ENCODE data around the gene CFP.

CFP gene

DNA sequence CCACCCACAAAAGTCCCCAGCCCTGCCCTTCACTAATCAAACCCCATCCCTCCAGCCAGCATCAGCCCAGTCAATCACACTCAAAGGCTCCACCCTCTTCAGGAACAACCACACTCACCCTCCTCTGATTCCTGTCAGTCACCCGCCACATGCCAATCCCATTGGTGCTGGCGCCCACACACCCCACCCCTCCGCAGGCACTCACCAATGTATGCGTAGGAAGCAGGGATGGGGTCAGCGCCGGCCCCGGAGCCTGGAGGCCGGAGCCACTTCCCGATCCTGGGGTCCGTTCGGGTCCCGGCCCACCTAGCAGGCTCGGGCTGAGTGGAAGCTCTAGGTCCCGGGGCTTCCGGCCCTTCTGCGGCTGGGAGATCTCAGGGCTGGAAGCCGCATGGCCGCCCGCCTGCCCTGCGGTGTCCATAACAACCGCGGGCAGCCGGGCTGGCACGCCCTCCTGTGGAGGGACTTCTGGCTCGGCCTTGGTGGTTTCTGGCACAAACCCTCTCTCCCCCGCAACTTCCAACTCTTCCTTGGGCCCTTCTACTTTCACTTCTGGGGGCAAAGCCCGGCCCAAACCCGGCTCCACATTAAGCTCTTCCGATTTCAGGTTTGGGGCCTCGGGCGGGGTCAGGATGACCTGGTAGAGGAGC, 7.9 kb upstream of the CFP start:
- no peak for DNase-seq (ENCODE audit: low read depth, low spot score)

DNA sequence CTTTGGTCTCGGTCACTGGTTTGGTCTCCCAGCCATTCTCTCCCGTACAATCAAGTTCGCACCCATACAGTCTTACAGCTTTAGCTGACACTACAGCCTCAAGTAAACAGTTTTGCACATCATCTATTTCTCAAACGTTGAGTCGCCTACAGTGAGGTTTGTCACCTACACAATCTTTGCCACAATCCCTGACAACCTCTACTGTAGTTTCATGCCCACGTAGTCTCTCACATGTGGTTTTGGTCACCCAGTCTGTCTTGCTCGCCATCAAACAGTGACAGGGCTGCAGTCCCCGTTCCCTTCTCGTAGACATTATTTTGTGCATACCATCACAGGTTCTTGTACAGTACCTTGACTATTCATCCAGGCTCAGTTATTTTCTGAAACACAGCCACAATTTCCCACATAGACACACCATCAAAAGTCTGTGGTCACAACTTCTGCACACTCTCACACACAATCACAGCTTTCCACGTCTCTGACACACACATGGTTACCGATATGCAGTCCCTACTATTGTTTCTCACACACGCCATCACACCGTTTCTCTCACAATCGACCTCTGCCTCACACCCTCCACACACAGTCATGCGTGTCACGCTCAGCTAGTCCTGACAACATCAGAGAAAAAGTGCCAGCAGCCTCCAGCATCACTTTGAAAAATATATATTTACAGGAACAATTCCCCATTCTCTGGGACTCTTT, 5.3 kb upstream of the CFP start:
- no peak for DNase-seq (ENCODE audit: low read depth, low spot score)

DNA sequence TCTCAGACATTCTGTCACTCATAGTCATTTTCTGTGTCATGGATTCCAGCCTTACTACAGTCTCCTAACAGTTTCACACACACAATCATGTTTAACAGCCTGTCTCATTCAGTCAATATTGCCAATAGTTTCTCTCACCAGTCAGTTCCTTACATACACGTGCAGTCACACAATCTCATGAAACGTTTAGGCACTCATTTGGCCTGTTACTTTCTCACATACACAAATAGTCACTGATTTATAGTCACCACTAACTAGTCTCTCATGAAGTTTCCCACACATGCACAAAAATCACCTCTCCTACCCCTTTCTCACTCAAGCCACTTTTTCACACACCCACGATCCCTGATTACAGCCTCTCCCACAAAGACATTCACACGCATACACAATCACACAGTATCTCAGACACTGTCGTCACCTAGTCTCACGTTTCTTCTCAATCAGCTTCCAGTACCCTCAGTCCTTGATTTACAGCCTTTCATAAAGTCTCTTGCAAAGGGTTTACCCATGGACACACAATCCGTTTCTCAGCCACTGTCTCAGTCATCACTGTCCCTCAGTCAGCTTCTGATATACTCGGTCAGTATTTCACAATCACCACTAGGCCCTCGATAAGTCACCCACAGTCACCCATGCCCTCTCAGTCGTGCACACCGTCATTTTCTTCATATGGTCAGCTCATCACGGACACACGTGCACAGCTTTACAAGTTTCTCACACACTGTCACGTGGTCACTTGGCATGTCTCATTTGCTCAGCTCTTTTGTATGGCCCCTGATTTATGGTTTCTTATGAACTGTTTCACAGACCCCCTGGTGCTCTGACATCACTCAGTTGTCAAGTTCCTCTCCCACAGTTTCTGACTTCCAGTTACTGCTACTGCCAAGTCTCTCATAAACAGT, 4.2 kb upstream of the CFP start:
- DNase-seq (ENCODE audit: low read depth, low spot score): no peak

DNA sequence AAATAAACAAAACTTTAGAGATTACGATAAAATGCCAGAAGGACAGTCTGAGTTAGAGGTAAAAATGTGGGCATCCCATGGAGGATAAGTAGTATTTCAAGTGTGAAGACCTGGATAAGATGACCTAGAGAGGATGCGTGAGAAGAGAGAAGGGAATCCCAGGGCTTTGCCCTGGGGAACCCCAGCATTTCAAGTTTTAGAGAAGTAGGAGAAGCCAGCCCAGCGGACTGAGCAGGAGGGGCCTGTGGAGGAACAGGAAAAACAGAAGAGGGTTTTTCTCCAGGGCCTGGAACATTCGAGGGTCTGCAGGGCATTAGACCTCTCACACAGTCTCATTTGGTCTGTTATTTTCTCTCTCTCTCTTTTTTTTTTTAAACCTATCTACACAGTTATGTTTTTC, 2.9 kb upstream of the CFP start:
- DNase-seq (ENCODE audit: low read depth, low spot score): no peak

DNA sequence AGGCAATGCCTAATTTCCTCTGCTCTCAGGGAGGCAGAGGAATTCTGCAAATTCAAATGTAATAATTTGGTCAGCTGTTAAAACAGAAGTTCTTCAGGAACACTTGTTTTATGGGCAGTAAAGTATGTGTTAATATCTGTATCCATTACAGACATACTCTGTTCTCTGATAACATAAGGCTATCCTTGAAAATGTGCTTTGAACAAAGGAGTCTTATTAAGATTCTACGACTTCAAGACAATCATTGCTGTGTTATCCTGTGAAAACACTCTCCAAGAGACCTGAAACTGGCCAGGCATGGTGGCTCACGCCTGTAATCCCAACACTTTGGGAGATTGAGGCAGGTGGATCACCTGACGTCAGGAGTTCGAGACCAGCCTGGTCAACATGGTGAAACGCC, 1.9 kb upstream of the CFP start:
- no peak for DNase-seq (ENCODE audit: low read depth, low spot score)

DNA sequence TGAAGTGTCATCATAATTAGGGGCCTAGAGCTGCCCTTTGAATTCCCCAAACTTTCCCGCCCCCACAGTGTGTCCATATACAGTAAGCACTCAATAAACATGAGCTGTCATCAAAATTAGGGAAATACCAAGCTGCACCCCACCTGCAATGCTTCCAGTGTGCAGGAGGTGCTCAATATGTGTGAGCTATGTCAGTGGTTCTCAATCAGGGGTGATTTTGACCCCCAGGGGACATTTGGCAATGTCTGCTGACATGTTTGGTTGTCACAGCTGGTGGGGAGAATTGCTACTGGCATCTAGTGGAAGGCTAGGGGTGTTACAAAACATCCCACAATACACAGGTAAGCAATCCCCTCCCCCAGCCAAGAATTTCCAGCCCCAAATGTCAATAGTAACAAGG, 748 bp downstream of the CFP start:
- no peak for DNase-seq (ENCODE audit: low read depth, low spot score)

DNA sequence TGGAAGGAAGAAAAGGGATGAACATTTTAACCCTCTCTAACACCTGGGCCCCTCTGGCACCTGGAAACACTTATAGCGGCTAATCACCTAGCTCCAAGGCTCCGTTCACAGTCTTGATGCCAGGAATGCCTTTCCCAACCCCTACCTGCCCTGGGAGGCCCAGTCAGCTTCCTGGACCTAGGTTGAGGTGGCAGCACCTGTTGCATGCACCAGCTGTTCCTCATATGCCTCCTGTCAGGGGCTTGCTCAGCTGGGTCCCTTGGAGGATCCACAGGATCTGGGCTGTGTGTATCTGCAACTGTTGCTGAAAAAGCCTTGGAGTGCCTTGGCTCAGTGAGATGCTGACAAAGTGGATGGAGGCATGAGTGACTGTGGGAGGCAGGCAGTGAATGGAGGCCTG, 4.4 kb downstream of the CFP start:
- no peak for DNase-seq (ENCODE audit: low read depth, low spot score)

DNA sequence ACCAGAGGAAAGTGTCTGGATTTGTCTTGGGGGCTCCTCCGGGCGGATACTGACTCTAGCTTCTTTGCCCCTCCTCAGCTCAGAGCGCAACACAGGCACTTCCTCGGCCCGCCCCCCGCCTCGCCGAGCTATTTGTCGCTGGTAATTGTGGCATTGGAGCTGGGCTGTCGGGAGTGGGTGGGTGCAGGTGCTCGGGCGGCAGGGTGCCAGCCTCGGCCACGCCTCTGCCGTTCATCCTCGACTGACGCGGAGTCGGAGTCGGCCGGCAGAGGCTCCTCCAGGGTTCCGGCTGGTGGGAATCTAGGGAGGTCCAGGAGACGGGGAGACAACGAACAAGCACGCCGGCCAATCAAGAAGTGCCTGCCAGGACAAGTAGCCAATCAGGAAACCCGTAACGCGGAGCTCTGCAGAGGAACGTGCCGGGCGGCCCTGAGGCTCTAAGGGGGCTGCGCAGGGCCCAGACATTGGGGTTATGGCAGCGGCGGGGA, 6.1 kb downstream of the CFP start:
- peak; percentile 82 for DNase-seq (ENCODE audit: low read depth, low spot score)

DNA sequence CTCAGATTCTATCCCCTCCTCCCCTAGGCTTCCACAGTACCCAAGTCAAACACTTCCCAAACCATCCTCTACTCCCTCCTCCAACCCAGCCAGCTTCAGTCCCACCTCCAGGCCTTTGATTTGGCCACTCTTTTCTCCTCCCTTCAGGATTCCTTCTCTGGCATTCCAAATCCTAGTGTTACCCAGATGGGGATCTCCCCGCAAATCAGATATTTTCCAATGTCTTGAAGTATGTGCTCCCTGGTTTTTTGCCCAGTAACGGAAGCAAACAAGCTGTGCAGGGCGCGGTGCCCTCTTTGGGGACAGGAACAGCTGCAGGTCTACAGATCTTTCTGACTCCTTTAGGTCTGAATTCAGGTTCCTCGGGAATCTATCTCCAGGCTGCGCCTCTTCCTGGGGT, 7.9 kb downstream of the CFP start:
- DNase-seq (ENCODE audit: low read depth, low spot score): no peak

DNA sequence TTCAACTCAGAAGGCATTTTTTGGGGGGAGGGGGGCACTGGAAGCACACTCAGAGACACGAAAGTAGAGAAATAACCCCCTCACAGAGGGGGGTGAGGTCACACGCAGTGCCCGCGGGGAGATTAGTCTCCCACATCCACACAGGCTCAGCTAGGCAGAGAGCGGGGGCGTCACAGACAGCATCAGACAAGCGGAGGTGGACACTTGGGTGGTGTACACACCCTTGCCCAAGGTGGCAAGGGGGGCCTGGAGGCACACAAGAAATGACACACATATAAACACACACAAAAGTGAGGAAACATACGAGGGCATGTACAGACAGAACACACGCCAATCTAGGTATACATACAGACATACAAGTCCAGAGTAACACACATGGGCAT, 9.4 kb downstream of the CFP start:
- DNase-seq (ENCODE audit: low read depth, low spot score): no peak

DNA sequence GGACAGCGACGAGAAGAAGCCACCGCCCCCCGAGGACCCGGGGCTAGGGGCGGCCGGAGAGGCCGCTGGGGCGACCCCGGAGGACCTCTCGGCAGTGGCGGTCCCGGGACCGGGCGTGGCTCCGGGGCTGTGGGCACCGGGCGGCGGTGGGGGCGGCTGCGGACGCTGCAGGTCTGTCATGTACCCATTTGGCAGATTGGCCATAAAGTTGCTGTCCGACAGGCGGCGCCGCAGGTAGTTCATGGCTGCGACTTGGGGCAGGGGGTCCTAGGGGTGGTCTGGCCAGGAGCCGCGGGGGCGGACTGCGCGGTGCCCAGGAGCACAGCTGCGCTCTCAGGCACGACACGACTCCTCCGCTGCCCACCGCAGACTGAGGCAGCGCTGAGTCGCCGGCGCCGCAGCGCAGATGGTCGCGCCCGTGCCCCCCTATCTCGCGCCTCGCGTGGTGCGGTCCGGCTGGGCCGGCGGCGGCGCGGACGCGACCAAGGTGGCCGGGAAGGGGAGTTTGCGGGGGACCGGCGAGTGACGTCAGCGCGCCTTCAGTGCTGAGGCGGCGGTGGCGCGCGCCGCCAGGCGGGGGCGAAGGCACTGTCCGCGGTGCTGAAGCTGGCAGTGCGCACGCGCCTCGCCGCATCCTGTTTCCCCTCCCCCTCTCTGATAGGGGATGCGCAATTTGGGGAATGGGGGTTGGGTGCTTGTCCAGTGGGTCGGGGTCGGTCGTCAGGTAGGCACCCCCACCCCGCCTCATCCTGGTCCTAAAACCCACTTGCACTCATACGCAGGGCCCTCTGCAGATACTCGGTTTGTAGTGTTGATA, 10.0 kb downstream of the CFP start, which contains the start of gene SYN1:
TSS of gene SYN1 (minus strand) at position 372 of the 817 bp plus-strand sequence. CDS start at position 243, 129 bp downstream.
- DNase-seq (ENCODE audit: low read depth, low spot score): no peak

DNA sequence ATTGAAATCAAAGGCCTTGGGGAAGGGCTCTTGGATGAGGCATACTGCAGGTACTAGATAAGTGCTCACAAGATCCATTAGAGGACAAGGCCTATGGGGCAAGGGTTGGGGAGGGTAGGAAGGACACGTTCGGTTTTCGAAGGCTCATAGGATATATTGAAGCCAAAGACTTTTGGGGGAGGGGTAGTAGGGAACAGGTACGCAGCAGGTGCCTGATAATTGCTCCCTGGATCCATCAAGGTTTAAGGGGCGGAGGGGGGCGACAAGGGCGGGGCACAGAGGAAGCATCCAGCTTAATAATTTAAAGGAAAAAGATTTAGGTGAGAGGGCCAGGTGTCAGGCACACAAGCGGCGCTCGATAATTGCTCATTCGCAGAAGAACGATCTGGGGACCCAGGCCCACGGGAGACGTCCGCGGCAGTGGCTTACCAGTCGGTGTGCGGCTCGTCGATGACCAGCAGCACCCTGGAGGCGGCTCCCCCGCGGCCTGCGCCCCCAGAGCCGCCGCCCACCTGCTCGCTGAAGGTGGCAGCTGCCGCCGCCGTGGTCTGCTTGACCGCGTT, 10.7 kb downstream of the CFP start:
- DNase-seq (ENCODE audit: low read depth, low spot score): no peak

DNA sequence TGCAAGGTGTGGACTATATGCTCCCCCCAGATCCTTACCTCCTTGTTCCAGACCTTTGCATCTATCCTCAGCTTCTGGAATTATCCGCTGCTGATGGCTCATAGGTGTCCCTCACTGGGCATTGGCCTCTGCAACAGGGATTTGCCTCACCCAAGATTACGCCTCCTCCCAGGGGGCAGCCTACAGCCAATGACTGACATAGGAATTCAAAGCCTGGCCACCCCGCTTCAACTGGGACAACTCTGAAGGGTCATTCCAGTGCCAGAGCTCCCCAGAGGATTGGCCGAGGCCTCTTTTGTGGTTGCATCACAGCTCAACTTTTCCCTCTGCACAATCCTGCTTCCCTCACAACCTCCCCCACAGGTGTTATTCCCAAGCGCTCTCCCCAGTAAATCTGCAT, 15.1 kb downstream of the CFP start:
- DNase-seq (ENCODE audit: low read depth, low spot score): no peak

DNA sequence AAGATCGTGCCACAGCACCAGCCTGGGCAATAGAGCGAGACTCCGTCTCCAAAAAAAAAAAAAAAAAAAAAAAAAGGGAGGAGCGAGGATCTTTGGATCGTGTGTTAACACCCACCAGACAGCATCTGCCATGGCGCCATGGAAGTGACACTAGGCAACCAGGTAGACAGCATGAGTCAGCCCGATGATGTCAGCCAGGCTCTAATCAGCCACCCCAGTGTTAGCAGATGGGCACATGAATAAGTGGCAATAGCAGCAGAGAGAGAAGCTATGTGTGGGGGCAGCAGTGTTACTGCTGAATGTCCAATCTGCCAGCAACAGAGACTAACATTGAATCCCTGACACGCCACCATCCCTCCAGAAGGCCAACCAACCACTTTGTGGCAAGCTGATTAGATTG, 16.6 kb downstream of the CFP start:
- DNase-seq (ENCODE audit: low read depth, low spot score): no peak

DNA sequence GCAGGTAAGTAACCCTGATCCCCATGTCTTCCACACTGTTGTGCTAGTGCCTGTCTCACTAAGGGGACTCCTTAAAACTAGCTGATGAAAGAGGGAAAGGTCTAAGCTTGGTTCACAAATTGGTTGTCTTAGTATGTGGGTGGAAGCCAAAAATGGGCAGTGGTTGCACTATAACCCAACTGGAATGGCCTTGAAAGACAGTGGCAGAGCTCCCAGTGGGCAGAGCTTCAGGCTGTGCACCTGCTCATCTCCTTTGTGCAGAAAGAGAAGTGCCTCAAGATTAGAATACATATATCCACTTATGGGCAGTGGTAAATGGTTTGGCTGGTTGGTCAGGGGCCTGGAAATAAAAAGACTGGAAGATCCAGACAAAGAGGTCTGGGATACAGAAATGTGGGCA, 17.3 kb downstream of the CFP start:
- DNase-seq (ENCODE audit: low read depth, low spot score): no peak

DNA sequence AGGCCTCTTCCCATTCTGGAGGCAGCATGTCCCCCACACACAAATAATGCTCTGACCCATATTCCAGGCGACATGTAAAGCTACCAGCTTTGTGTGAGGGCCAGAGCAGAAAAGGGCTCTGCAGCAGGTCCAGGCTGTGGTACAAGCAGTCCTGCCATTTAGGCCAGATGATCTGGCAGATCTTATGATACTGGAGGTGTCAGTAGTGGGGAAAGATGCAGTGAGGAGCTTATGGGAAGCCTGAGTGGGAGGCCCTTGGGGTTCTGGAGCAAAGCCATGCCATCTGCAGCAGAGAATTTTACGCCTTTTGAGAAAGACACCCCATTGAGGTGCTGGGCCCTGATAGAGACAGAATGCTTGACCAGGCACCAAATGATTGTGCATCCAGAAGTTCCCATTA, 17.8 kb downstream of the CFP start:
- no peak for DNase-seq (ENCODE audit: low read depth, low spot score)

DNA sequence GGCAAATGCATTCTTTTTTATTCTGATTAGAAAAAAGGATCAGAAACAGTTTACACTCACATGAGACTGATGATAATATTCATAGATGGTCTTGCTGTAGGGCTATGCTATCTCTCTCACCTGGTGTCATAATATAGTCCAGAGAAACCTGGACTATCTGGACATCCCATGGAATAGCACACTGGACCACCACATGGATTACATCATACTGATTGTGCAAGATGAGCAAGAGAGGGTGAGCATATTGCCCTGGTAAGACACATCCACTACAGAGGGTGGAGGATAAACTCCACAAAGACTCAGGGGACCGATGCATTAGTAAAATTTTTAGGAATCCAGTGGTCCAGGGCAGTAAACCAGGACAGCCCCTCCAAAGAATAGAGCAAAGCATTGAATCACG, 18.2 kb downstream of the CFP start:
- DNase-seq (ENCODE audit: low read depth, low spot score): no peak

DNA sequence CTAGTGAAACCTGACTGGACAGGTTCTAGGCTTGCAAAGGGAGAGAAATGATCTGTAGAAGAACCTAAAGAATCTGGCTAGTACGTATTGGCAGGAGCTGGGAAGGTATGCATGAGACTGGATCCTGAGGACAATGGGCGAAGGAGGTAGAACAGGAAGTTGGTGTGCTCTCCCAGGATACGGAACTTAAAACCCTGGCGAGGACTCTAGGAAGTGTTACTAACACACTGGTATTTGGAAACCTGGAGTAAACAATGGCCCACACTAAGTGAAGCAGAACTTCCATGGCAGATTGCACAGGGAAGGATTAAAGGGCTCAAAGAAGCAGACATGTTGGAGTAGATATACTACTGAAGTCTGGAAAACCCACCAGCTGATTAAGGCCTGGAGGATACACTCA, 19.2 kb downstream of the CFP start:
- DNase-seq (ENCODE audit: low read depth, low spot score): no peak

DNA sequence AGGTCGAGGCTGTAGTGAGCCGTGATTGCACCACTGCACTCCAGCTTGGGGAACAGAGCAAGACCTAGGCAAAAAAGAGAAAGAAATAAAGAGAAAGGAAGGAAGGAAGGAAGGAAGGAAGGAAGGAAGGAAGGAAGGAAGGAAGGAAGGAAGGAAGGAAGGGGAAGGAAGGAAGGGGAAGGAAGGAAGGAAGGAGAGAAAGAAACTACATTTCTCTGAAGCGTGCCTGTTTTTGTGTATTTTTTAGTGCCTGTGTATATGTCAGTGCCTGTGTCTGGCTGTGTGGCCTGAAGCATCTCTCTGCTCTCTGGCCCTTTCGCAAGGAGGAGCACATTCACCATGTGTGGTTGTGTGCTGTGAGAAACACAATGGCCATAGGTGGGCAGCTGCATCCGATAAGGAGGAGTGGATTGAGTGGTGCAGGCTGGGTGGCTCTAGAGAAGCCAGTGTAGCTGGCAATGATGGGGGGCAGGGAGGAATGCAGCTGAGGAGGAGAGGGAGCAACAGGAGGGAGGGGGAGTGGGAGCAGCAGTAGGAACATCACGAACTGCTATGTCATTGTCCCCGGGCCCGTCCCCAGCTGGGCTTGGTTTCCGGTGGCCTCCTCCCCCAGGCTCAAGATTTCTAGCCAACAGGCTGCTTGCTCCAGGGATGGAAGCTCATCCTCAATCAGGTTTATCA, 21.5 kb downstream of the CFP start:
- DNase-seq (ENCODE audit: low read depth, low spot score): peak; percentile 73

DNA sequence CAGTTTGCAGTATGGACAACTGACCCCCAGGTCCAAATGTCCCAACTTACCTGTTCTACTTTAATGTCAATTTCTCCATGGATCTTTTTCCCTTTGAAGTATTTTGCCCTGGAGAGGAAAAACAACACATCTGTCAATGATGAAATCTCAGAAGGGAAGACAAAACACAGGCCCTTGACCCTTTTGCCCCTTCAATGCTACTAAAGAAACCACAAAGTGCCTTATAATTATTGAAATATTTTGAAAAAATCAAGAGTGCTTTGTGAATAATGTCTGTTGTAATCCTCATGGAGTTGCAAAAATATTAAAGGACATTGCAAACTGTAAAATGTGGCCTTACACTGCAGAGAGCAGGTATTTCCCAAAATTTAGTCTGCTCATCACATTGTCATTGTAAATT, 22.6 kb downstream of the CFP start:
- no peak for DNase-seq (ENCODE audit: low read depth, low spot score)

DNA sequence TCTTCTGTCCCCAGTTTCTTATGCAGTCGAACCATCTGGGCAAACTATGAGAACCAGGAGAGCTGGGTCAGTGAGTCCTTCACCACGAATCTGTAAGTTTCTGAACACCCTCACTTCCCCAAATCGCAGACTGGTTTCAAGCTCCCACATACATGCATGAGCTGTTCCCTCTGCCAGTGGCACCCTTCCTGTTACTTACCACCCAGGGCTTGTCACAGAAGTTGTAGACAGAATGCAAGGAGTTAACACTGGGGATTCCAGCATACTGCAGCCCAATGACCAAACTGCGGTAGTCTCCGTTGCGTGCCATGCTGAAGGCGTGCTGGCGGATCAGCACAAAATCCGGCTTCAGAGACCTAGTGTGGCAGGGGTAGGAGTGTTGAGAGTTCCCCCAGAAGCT, 24.7 kb downstream of the CFP start:
- no peak for DNase-seq (ENCODE audit: low read depth, low spot score)

Data from iPS DF 19.7 (cell line).